ENCODE results near the gene MATN3.
"Not testable (repeated sequence)": the region's sequence is repeated elsewhere in the genome, so short reads cannot be mapped to it uniquely, and the experiment has no call there.

The MATN3 gene

GRCh38 chr2:20012282-20013125 lies at the start of gene MATN3:
MATN3 (minus strand) TSS chr2:20012668; CDS start chr2:20012631, 37 bp downstream.
- DNase-seq (ENCODE audit: low read depth in 2 of 2), result no peak

GRCh38 chr2:20061940-20062339 lies 49.5 kb upstream of the MATN3 start:
- DNase-seq (ENCODE audit: low read depth in 2 of 2), result no peak

GRCh38 chr2:20061476-20061875 lies 49.0 kb upstream of the MATN3 start:
- DNase-seq (ENCODE audit: low read depth in 2 of 2), result no peak

- DNase-seq (ENCODE audit: low read depth in 2 of 2), result no peak
These were observed 47.6 kb upstream of the MATN3 start for GRCh38 chr2:20060106-20060505.

- DNase-seq (ENCODE audit: low read depth in 2 of 2), result no peak
These were observed 44.8 kb upstream of the MATN3 start for GRCh38 chr2:20057268-20057667.

GRCh38 chr2:20054931-20055330 lies 42.5 kb upstream of the MATN3 start:
- DNase-seq (ENCODE audit: low read depth in 2 of 2), result no peak

GRCh38 chr2:20054119-20054518 lies 41.7 kb upstream of the MATN3 start:
- no peak for DNase-seq (ENCODE audit: low read depth in 2 of 2)

GRCh38 chr2:20052861-20053281 lies 40.4 kb upstream of the MATN3 start:
- DNase-seq (ENCODE audit: low read depth in 2 of 2), result no peak

- no peak for DNase-seq (ENCODE audit: low read depth in 2 of 2)
These were observed 39.9 kb upstream of the MATN3 start for GRCh38 chr2:20052229-20052851.

- peak; percentile 93 for DNase-seq (ENCODE audit: low read depth in 2 of 2)
These were observed 39.2 kb upstream of the MATN3 start, which contains the start of gene LAPTM4A for GRCh38 chr2:20051532-20052228. LAPTM4A (minus strand) TSS chr2:20051628; CDS start chr2:20051520, 108 bp downstream.

- DNase-seq (ENCODE audit: low read depth in 2 of 2), result peak; percentile 2 to 8
These were observed 38.4 kb upstream of the MATN3 start for GRCh38 chr2:20050646-20051531.

- no peak for DNase-seq (ENCODE audit: low read depth in 2 of 2)
These were observed 37.7 kb upstream of the MATN3 start for GRCh38 chr2:20050104-20050645.

- no peak for DNase-seq (ENCODE audit: low read depth in 2 of 2)
These were observed 37.2 kb upstream of the MATN3 start for GRCh38 chr2:20049637-20050036.

- no peak for DNase-seq (ENCODE audit: low read depth in 2 of 2)
These were observed 36.3 kb upstream of the MATN3 start for GRCh38 chr2:20048488-20049448.

- not testable (repeated sequence) for DNase-seq (ENCODE audit: low read depth in 2 of 2)
These were observed 33.3 kb upstream of the MATN3 start for GRCh38 chr2:20045712-20046292.

- DNase-seq (ENCODE audit: low read depth in 2 of 2), result no peak
These were observed 32.3 kb upstream of the MATN3 start for GRCh38 chr2:20044778-20045177.

- DNase-seq (ENCODE audit: low read depth in 2 of 2), result no peak
These were observed 30.1 kb upstream of the MATN3 start for GRCh38 chr2:20042531-20042930.

GRCh38 chr2:20040489-20041172 lies 28.2 kb upstream of the MATN3 start:
- no peak for DNase-seq (ENCODE audit: low read depth in 2 of 2)

GRCh38 chr2:20037660-20038059 lies 25.2 kb upstream of the MATN3 start:
- no peak for DNase-seq (ENCODE audit: low read depth in 2 of 2)
